ENCODE data around the gene TMEM119.
A peak's percentile ranks its signal among the peaks of the same experiment; 100 is the strongest.
"Not testable (repeated sequence)": the region's sequence is repeated elsewhere in the genome, so short reads cannot be mapped to it uniquely, and the experiment has no call there.

TMEM119 gene

DNA sequence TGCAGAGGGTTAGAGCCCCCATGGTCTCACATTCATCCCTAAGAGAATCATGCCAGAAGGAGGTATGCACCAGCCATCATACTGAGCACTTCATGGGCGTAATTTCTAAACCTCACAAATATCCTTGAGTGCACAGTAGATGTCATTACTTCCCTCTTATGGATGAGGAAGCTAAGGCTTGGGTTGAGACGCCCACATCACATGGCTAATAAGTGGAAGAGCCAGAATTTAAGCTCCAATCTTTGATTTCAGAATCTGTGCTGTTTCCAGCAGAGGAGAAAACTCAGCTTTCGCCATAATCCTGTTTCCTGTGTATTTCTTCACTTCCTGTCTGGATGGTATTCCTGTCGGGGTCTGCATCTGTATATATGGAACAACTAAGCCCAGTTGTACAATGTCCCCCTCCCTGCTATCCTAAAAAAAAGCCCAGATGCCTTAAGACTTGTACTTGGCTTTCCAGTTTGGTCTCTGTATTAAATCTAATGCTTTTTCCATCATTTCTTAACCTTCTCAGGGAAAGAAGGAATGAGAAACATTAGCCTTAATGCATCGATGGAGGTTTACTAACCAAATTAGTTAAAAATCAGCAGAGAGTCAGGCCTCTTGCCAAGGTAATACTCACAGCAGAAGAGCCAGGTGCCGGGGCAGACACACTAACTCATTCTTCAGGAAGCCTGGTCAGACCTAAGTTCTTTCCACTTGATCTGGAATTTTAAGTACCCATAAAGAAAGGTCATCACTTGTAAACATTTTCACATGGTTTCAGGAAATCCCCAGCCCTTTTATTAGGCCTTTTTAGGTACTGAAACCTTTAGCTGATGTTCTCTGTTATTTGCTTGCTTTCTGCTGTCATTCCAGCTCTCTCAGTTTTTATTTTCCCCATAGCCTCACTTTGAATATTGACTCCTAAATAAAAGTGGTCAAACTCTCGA lies 30.2 kb downstream of the TMEM119 start:
- DNase-seq (ENCODE audit: low read depth in 1 of 2, low spot score in 1 of 2): no peak

- DNase-seq (ENCODE audit: low read depth in 1 of 2, low spot score in 1 of 2): no peak
Measured at GRCh38 chr12:108566452-108566851, 31.4 kb downstream of the TMEM119 start.

- peak; percentile 44 to 50 for DNase-seq (ENCODE audit: low read depth in 1 of 2, low spot score in 1 of 2)
Measured at GRCh38 chr12:108565976-108566375, 31.9 kb downstream of the TMEM119 start.

- DNase-seq (ENCODE audit: low read depth in 1 of 2, low spot score in 1 of 2): no peak
Measured at GRCh38 chr12:108565146-108565545, 32.7 kb downstream of the TMEM119 start.

DNA sequence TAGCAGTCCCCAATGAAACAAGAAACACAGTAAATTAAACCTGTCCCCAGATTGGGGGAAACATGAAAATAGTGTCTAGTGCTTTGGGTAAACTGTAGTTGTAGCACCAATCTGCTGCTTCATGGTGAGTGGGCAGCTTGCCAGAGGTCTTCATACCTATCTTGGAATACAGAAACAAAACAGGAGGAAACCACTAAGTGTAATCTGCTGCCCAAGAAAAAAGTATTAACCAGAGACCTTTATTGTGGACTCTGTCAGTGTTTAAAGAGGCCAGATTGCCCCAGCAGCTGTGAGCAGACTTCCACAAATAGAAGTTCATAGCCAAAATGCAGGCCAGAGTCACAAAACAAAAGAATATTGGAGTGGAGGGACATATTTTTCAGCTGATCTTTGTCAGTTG lies 33.2 kb downstream of the TMEM119 start:
- no peak for DNase-seq (ENCODE audit: low read depth in 1 of 2, low spot score in 1 of 2)

GRCh38 chr12:108563804-108564151 lies 34.1 kb downstream of the TMEM119 start:
- no peak for DNase-seq (ENCODE audit: low read depth in 1 of 2, low spot score in 1 of 2)

DNA sequence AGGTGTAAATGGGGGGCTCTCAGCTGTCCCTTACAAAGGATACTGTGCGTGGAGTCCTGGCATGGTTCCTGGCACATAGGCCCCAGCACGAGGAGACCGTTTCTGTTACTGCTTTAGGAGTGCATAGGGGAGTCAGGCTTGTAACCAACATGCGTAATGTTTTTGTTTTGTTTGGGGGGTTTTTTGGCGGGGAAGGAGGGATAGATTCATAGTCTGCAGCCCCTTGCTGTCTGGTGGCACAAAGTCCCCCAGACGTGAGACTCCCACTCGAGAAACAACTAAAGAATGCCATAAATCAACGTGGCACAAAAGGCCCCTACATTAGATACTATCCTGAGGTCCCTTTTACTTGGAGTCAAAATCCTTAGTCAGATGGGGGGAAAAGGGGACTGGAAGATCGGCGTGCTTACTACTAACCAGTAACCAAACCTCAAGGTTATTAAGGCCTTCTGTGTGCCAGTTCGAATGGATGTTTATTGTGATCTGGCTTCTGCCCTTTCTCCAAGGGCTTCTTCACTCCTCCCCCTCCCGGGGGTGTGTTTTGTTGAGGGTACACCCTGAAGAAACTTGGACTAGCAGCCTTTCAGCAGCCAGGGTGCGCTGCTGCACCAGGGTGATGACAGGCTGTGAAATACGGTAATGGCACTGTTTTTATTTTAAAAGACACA lies 34.6 kb downstream of the TMEM119 start:
- peak; percentile 55 to 70 for DNase-seq (ENCODE audit: low read depth in 1 of 2, low spot score in 1 of 2)

DNA sequence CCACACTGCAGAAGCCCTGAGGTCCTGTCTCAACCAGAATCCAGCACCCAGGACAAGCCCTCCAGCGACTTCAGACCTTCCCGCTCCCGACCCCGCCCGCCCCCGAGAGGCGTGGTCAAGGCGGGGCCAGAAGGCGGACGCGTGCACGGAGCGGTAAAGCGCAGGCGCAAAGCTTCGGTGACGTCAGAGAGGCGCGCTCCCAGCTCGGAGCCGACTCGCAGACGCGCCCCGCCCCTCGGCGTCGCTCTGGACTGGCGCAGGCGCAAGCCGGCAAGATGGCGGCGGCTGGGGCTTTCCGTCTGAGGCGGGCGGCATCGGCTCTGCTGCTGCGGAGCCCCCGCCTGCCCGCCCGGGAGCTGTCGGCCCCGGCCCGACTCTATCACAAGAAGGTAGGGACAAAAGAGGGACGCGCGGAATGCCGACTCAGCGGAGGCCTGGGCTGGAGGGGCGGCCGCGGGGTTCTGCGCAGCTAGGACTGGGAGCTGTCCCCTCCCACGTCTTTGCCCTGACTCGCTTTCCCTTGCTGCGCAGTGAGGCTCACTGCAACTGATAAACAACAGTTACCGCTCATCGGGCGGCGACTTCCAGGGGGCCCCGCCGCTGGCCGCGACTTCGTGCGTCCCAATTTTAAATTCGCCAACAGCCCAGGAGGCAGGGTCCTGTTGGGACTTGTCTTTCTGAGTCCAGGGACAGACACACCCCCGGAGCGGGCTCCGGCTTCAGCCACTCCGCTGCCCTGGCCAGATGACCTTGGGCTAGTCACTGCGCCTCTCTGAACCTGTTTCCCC lies 35.3 kb downstream of the TMEM119 start, which contains the start of gene ISCU:
Gene ISCU (plus strand): TSS at position 249 of the 788 bp plus-strand sequence. CDS start 27 bp downstream, at position 276.
- peak; percentile 98 to 99 for DNase-seq (ENCODE audit: low read depth in 1 of 2, low spot score in 1 of 2)

GRCh38 chr12:108561852-108562347 lies 36.0 kb downstream of the TMEM119 start:
- no peak for DNase-seq (ENCODE audit: low read depth in 1 of 2, low spot score in 1 of 2)

GRCh38 chr12:108560752-108561719 lies 36.8 kb downstream of the TMEM119 start, which contains the start of gene SART3:
Gene SART3 (minus strand): TSS chr12:108561173. CDS start chr12:108561154, 19 bp downstream.
- DNase-seq (ENCODE audit: low read depth in 1 of 2, low spot score in 1 of 2): peak; percentile 55 to 67

DNA sequence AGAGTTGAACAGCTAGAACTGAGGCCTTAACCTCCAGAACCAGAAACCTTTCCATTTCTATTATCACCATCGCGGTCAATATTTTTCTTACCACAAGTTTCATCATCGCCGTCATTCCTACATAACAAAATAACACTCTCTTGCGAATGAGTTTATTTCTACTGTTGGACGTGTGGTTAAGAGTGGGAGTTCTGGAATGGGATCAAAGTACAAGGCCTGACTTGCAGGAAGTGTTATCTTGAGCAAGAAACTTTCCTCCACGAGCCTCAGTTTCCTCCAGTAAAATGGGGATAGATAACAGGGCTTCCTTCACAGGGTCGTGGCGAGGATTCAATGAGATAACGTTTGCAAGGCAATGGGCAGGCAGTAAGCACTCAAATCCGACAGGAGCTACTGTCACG lies 37.6 kb downstream of the TMEM119 start:
- DNase-seq (ENCODE audit: low read depth in 1 of 2, low spot score in 1 of 2): no peak

DNA sequence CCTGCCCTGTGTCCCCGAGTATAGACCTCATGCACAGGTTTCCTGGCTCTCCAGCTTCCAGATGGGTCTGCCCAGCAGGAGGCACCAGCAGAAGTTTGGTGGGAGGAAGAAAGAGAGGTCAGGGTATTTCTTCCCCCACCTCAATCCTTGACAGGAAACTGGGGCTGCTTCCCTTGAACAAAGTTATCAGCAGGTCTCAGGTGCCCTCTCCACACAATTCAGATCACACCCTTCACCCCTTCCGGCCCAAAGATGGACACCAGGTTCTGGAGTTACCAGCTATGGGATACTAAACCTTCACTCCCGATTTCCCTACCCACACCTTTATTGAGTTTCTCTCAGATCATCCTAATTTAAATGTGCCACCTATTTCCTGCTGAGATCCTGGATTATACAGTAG lies 38.1 kb downstream of the TMEM119 start:
- no peak for DNase-seq (ENCODE audit: low read depth in 1 of 2, low spot score in 1 of 2)

- DNase-seq (ENCODE audit: low read depth in 1 of 2, low spot score in 1 of 2): no peak
Measured at GRCh38 chr12:108559007-108559655, 38.8 kb downstream of the TMEM119 start.

DNA sequence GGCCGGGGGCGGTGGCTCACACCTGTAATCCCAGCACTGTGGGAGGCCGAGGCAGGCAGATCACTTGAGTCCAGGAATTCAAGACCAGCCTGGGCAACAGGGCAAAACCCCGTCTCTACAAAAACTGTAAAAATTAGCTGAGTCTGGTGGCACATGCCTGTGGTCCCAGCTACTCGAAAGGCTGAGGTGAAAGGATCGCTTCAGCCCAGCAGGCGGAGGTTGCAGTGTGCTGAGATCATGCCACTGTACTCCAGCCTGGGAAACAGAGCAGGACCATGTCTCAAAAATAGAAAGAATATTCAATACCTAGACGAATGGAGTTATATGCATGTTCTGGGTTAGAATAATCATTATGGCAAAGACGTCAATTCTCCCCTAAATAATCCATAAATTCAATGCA lies 42.5 kb downstream of the TMEM119 start:
- DNase-seq (ENCODE audit: low read depth in 1 of 2, low spot score in 1 of 2): not testable (repeated sequence)

GRCh38 chr12:108553799-108554198 lies 44.1 kb downstream of the TMEM119 start:
- DNase-seq (ENCODE audit: low read depth in 1 of 2, low spot score in 1 of 2): no peak

DNA sequence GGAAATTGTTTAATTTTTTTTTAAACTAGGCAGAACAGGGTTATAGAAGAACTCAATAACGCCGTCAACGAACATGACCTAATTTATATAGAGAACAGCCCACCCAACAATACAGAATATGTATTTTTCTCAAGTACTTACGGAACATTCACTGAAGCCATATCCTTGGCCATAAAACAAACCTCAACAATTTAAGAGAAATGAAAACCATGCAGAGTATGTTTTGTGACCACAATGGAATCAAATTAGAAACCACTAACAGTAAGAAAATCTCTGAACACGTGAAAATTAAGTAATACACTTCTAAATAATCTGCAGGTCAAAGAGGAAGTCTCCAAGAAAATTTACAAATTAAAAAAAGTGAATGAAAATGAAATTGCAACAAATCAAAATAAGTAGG lies 46.3 kb downstream of the TMEM119 start:
- no peak for DNase-seq (ENCODE audit: low read depth in 1 of 2, low spot score in 1 of 2)

GRCh38 chr12:108548954-108549521 lies 48.8 kb downstream of the TMEM119 start:
- DNase-seq (ENCODE audit: low read depth in 1 of 2, low spot score in 1 of 2): no peak

DNA sequence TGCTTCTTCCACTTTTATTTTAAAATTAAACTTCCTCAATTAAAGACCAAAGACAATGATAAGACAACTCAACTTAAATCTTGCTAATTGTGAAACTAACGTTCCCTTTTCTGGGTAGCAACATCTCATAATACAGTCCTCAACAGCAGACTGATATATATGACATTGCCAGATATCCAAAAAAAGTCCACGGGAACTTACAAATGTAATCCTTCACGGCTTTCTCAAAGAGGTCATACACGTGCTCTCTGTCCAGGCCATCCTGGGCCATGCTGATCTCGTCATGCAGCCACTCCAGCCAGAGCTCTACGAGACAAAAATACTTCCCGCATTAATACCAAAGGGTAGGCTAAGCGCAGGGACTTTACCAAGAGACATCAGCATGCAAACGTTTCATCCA lies 50.2 kb downstream of the TMEM119 start:
- no peak for DNase-seq (ENCODE audit: low read depth in 1 of 2, low spot score in 1 of 2)

DNA sequence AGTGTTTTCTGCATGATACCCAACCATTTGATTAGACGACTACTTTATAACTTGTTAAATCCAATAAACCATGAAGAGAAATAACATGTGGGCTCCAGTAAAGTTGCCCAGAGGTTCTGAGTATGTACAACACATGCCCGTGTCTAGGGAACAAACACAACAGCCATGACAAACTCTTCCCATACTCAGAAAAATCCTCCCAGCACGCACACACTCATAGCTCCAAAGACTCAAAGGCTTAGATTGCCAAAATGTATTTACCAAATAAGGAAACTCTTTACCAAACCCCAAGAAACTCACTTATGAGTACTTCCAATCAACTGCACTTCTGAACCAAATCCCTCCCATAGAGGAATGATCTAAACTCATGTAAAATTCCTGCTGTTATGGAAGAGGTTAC lies 54.2 kb downstream of the TMEM119 start:
- no peak for DNase-seq (ENCODE audit: low read depth in 1 of 2, low spot score in 1 of 2)
